ENCODE data around the gene VAPB.

The VAPB gene

DNA sequence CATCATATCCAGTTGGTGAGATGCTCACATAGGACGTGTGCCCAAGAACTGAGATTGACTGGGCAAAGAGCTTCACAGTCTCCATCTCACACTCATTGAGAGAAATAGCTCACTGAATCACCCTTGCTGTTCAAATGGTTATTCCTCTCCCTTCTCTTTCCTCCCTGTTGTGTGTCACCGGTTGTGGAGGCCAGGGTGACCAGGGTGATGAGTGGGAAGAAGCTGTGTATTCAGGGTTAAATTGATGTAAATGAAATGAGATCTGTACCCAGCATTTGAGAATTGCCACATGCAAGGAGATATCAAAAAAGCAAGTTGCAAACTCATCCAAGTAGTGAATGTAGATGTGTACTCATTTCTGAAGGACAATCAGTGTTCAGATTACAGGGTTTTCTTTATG, 36.6 kb upstream of the VAPB start:
- no peak for DNase-seq (ENCODE audit: low read depth)
- H3K4me3 ChIP-seq (ENCODE audit: low read length): no peak overlapping the region
- TF ChIP-seq CTCF (conservative IDR thresholded peaks at IDR 0.05; ENCODE audit: low read length): no peak

DNA sequence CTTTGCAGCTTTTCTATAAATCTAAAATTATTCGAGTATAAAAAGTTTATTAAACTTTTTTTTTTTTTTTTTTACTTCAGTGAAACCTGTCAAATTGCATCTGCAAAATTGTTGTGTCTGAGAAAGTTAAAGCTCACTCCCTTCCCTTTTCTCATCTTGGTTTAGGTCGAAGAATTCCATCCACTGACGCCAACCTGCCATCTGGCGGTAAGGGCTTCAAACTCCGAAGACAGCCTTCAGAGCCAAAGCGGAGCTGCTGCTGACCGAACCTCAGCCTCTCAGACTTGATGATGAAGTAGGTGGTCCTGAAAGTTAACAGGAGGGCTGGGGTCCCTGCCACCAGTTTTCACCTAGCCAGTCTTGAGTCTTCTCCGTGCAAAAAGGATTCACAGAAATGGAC, 29.6 kb upstream of the VAPB start:
- DNase-seq (ENCODE audit: low read depth): no peak
- peak; percentile 38 for TF ChIP-seq CTCF (conservative IDR thresholded peaks at IDR 0.05; ENCODE audit: low read length)

DNA sequence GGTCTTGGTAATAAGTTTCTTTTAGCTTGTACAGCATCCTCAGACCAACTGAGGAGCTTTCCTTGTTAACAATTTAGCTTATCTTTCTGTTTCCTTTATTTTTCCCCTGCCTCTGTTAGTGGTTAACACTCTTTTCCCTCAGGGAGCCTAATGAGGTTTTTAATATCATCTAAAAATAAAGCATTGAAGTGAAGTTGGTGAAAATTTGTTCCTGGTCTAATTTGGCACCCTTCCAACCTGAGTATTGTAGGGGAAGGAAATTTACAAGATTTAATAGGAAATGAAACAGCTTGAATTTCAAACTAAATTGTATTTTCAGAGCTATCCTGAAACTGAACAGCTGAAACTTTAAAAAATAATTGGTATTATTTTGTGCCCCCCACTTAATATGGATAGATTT, 28.1 kb upstream of the VAPB start:
- no peak overlapping the region for H3K4me3 ChIP-seq (ENCODE audit: low read length)
- TF ChIP-seq CTCF (conservative IDR thresholded peaks at IDR 0.05; ENCODE audit: low read length): no peak
- no peak for DNase-seq (ENCODE audit: low read depth)

More for the DNA sequence above, 29.6 kb upstream of the VAPB start:
- H3K4me3 ChIP-seq (ENCODE audit: low read length): no peak overlapping the region

GRCh38 chr20:58361481-58362205, 27.4 kb upstream of the VAPB start:
- TF ChIP-seq CTCF (conservative IDR thresholded peaks at IDR 0.05; ENCODE audit: low read length): no peak
- peak; percentile 86 for DNase-seq (ENCODE audit: low read depth)
- H3K4me3 ChIP-seq (ENCODE audit: low read length): no peak overlapping the region

GRCh38 chr20:58362206-58362516, 26.9 kb upstream of the VAPB start:
- no peak for DNase-seq (ENCODE audit: low read depth)
- no peak for TF ChIP-seq CTCF (conservative IDR thresholded peaks at IDR 0.05; ENCODE audit: low read length)

DNA sequence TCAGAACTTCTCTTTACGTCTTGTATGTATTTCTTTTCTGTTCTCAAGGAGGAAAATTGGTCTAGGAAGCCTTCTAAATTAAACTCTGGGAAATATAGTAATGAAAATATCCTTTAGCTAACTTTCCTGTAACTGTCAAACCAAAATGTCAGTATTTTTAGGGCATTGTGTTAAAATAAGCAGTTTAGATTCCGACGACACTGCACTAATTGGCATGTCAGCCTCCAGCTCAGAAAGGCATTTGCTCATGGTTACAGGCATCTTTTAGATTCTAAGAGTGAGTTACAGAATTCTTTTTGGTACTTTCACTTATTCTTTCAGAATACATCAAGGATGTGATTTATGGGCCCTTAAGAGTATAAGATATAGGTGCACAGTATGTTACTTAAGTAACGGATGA, 26.1 kb upstream of the VAPB start:
- TF ChIP-seq CTCF (conservative IDR thresholded peaks at IDR 0.05; ENCODE audit: low read length): no peak
- no peak overlapping the region for H3K4me3 ChIP-seq (ENCODE audit: low read length)
- DNase-seq (ENCODE audit: low read depth): no peak

More at GRCh38 chr20:58362206-58362516, 26.9 kb upstream of the VAPB start:
- H3K4me3 ChIP-seq (ENCODE audit: low read length): no peak overlapping the region

GRCh38 chr20:58366866-58367265, 22.2 kb upstream of the VAPB start:
- no peak overlapping the region for H3K4me3 ChIP-seq (ENCODE audit: low read length)
- no peak for TF ChIP-seq CTCF (conservative IDR thresholded peaks at IDR 0.05; ENCODE audit: low read length)
- peak; percentile 69 for DNase-seq (ENCODE audit: low read depth)

All from AG10803 (cell line).